ENCODE results near the gene WNT5A. TPM values are rescaled to one million over a fixed set of nuclear protein-coding genes. Genes with fewer than 3 reads are reported as not detected.

The WNT5A gene
- polyA plus RNA-seq, 1 donor (not counting 4 experiments of a cell fraction or from before 2014, with no cell fraction given): 9.4 TPM

GRCh38 chr3:55477306-55478303 lies 9.5 kb downstream of the WNT5A start:
- FAIRE-seq: no peak
- H3K79me2 ChIP-seq (ENCODE audit: control insufficient read depth, insufficient read depth, low read length): peaks cover 34% of the 10 kb centered on the region
- no peak overlapping the region for H3K9ac ChIP-seq (ENCODE audit: control insufficient read depth, extremely low read depth, insufficient read depth, low read length)
- no peak overlapping the region for H3K27ac ChIP-seq (ENCODE audit: control insufficient read depth, insufficient read depth, low read length)
- DNase-seq (ENCODE audit: low read depth, low spot score): no peak
- H3K27me3 ChIP-seq (ENCODE audit: control insufficient read depth, extremely low read depth, insufficient read depth, low read length): no peaks in the 10 kb centered on the region
- dilution Hi-C loops (cut with MboI; ENCODE audit: extremely low pct_ligation_motif_present, low sequenced_read_pairs): loop anchor here (25.0 kb wide), 2 partner anchors 260 to 410 kb away; no protein-coding TSS in a partner anchor
- no peak overlapping the region for H3K4me3 ChIP-seq (ENCODE audit: control insufficient read depth in 2 of 3, extremely low read depth in 1 of 3, insufficient read depth in 2 of 3, low read depth in 1 of 3, low read length in 3 of 3)
- H3K4me2 ChIP-seq (ENCODE audit: control insufficient read depth, extremely low read depth, insufficient read depth, low read depth, low read length): no peak overlapping the region
- H2AFZ ChIP-seq (ENCODE audit: control insufficient read depth, low read length): no peak overlapping the region
- H3K4me1 ChIP-seq (ENCODE audit: control insufficient read depth, extremely low read depth, insufficient read depth, low read length): peaks cover 19% of the 10 kb centered on the region
- H3K36me3 ChIP-seq (ENCODE audit: control insufficient read depth in 2 of 2, extremely low read depth in 1 of 2, insufficient read depth in 2 of 2, low read length in 2 of 2): peaks cover 6 to 16% of the 10 kb centered on the region in 2 experiments
- no peaks in the 10 kb centered on the region for H3K9me3 ChIP-seq (ENCODE audit: control insufficient read depth, low read depth, low read length)
- no peaks in the 10 kb centered on the region for H4K20me1 ChIP-seq (ENCODE audit: control insufficient read depth, extremely low read depth, insufficient read depth, low read length)
- TF ChIP-seq EZH2 (IDR thresholded peaks at IDR 0.05; ENCODE audit: low read length): no peak
- no peak for TF ChIP-seq CTCF (optimal IDR thresholded peaks at IDR 0.05 in 1 of 3, IDR thresholded peaks at IDR 0.05 in 1 of 3, conservative IDR thresholded peaks at IDR 0.05 in 1 of 3; ENCODE audit: extremely low read depth in 1 of 3, insufficient read depth in 2 of 3, low read length in 3 of 3)
- no peaks in the 10 kb centered on the region for H3K9me1 ChIP-seq (ENCODE audit: control insufficient read depth, extremely low read depth, insufficient read depth, low read length)

- DNase-seq (ENCODE audit: low read depth, low spot score) (no peak), FAIRE-seq (peak; percentile 90)
- Histone ChIP-seq H3K9me3 (ENCODE audit: control insufficient read depth, low read depth, low read length) (no peaks in the 10 kb centered on the region), H4K20me1 (ENCODE audit: control insufficient read depth, extremely low read depth, insufficient read depth, low read length) (no peaks in the 10 kb centered on the region), H3K36me3 (ENCODE audit: control insufficient read depth in 2 of 2, extremely low read depth in 1 of 2, insufficient read depth in 2 of 2, low read length in 2 of 2) (peaks cover 6 to 19% of the 10 kb centered on the region in 2 experiments), H3K4me1 (ENCODE audit: control insufficient read depth, extremely low read depth, insufficient read depth, low read length) (peaks cover 14% of the 10 kb centered on the region), H3K9ac (ENCODE audit: control insufficient read depth, extremely low read depth, insufficient read depth, low read length) (no peak overlapping the region), H3K4me3 (ENCODE audit: control insufficient read depth in 2 of 3, extremely low read depth in 1 of 3, insufficient read depth in 2 of 3, low read depth in 1 of 3, low read length in 3 of 3) (no peak overlapping the region), H3K4me2 (ENCODE audit: control insufficient read depth, extremely low read depth, insufficient read depth, low read depth, low read length) (peak overlapping the region; percentile 12), H3K27ac (ENCODE audit: control insufficient read depth, insufficient read depth, low read length) (peak overlapping the region; percentile 6), H3K79me2 (ENCODE audit: control insufficient read depth, insufficient read depth, low read length) (peaks cover 27% of the 10 kb centered on the region), H2AFZ (ENCODE audit: control insufficient read depth, low read length) (no peak overlapping the region), H3K27me3 (ENCODE audit: control insufficient read depth, extremely low read depth, insufficient read depth, low read length) (no peaks in the 10 kb centered on the region), H3K9me1 (ENCODE audit: control insufficient read depth, extremely low read depth, insufficient read depth, low read length) (no peaks in the 10 kb centered on the region)
- dilution Hi-C loops (cut with MboI; ENCODE audit: extremely low pct_ligation_motif_present, low sequenced_read_pairs): loop anchor here (25.0 kb wide), 2 partner anchors 261 to 411 kb away; no protein-coding TSS in a partner anchor
- TF ChIP-seq CTCF (optimal IDR thresholded peaks at IDR 0.05 in 1 of 3, IDR thresholded peaks at IDR 0.05 in 1 of 3, conservative IDR thresholded peaks at IDR 0.05 in 1 of 3; ENCODE audit: extremely low read depth in 1 of 3, insufficient read depth in 2 of 3, low read length in 3 of 3) (no peak), EZH2 (IDR thresholded peaks at IDR 0.05; ENCODE audit: low read length) (no peak)
These were observed 10.6 kb downstream of the WNT5A start for GRCh38 chr3:55476515-55476914.
